Thoracic aorta (tissue), 2 donors: ENCODE measurements around the gene SGPL1. TPM values are rescaled to one million over a fixed set of nuclear protein-coding genes. Genes with fewer than 3 reads are reported as not detected.

Source experiments
- ATAC-seq: fragments of 150-250 bp; one replicate; pipeline ENCODE4 v1.8.0; 2017; ENCODE audit warnings: low read depth; ENCODE audit not compliant: insufficient number of reproducible peaks, low FRiP score
- DNase-seq: peaks from one replicate; pipeline ENCODE4 v3.0.0-alpha.2; 2020; ENCODE audit warnings: low spot score
- H3K27ac ChIP-seq, 2 donors: fragments of 200-600 bp; sonication (generic); 1 replicate in 1 of 2; 2 replicates in 1 of 2; pipeline ENCODE4 v1.5.1; 2016; ENCODE audit warnings: mild to moderate bottlenecking in 2 of 2, moderate library complexity in 2 of 2
- H3K27me3 ChIP-seq: fragments of 200-600 bp; sonication (generic); replicated peaks from 2 replicates; pipeline ENCODE4 v1.6.0; 2016; ENCODE audit warnings: mild to moderate bottlenecking; ENCODE audit not compliant: insufficient read depth
- H3K36me3 ChIP-seq: fragments of 200-600 bp; sonication (generic); one replicate; pipeline ENCODE4 v1.5.1; 2016
- H3K4me1 ChIP-seq, 2 donors: fragments of 200-600 bp; sonication (generic); 1 replicate in 1 of 2; 2 replicates in 1 of 2; pipeline versions ENCODE4 v1.5.1 to v1.6.0; 2016; ENCODE audit warnings: low read depth in 2 of 2, mild to moderate bottlenecking in 1 of 2; ENCODE audit not compliant: control insufficient read depth in 1 of 2
- H3K4me3 ChIP-seq: fragments of 200-600 bp; sonication (generic); 2 replicates; pipeline ENCODE4 v1.5.1; 2016; ENCODE audit warnings: mild to moderate bottlenecking
- H3K9me3 ChIP-seq: fragments of 200-600 bp; sonication (generic); 2 replicates; pipeline ENCODE4 v1.5.1; 2016
- CTCF ChIP-seq: fragments of 200-600 bp; sonication (generic); IDR thresholded peaks from one replicate; pipeline ENCODE4 v1.5.1; 2019; ENCODE audit warnings: antibody characterized with exemption
- total RNA-seq, 2 donors: library from RNA; depleted of rRNA; stranded (reverse); fragments of >200 nt; gene quantifications; one replicate each; pipeline versions ENCODE4 v1.1.0 to v1.2.3, GENCODE V29; 2016

The SGPL1 gene
- total RNA-seq, 2 donors from 2014 or later, result 15.0 to 26.0 TPM

- H3K4me3 ChIP-seq, result no peak overlapping the region
Observed at GRCh38 chr10:70925377-70926225, 109.9 kb downstream of the SGPL1 start.

GRCh38 chr10:70926226-70927000 lies 110.7 kb downstream of the SGPL1 start:
- TF ChIP-seq CTCF, result no peak
- H3K27me3 ChIP-seq, result no peaks in the 10 kb centered on the region
- H3K4me3 ChIP-seq, result no peak overlapping the region
- H3K4me1 ChIP-seq, result peaks cover 3 to 19% of the 10 kb centered on the region in 2 donors
- H3K36me3 ChIP-seq, result no peaks in the 10 kb centered on the region
- no peak overlapping the region for H3K27ac ChIP-seq
- ATAC-seq, result no peak
- no peaks in the 10 kb centered on the region for H3K9me3 ChIP-seq
- DNase-seq, result no peak

More at GRCh38 chr10:70925377-70926225, 109.9 kb downstream of the SGPL1 start:
- no peaks in the 10 kb centered on the region for H3K36me3 ChIP-seq
- no peaks in the 10 kb centered on the region for H3K9me3 ChIP-seq
- H3K27ac ChIP-seq, result no peak overlapping the region
- DNase-seq, result no peak
- H3K4me1 ChIP-seq, result peaks cover 3 to 19% of the 10 kb centered on the region in 2 donors
- peak; percentile 75 for ATAC-seq
- H3K27me3 ChIP-seq, result no peaks in the 10 kb centered on the region
- TF ChIP-seq CTCF, result peak; percentile 98

- Histone ChIP-seq H3K27me3 (no peaks in the 10 kb centered on the region), H3K36me3 (no peaks in the 10 kb centered on the region), H3K4me3 (no peak overlapping the region), H3K9me3 (no peaks in the 10 kb centered on the region), H3K27ac (no peak overlapping the region), H3K4me1 (peaks cover 3 to 19% of the 10 kb centered on the region in 2 donors)
- ATAC-seq, result no peak
- no peak for TF ChIP-seq CTCF
- DNase-seq, result no peak
Observed at GRCh38 chr10:70927189-70927943, 111.6 kb downstream of the SGPL1 start.

GRCh38 chr10:70928140-70928539 lies 112.4 kb downstream of the SGPL1 start:
- ATAC-seq, result no peak
- no peak for DNase-seq
- no peak for TF ChIP-seq CTCF
- H3K4me3 ChIP-seq, result no peak overlapping the region
- no peak overlapping the region for H3K27ac ChIP-seq
- H3K27me3 ChIP-seq, result no peaks in the 10 kb centered on the region
- no peaks in the 10 kb centered on the region for H3K9me3 ChIP-seq
- H3K4me1 ChIP-seq, result peaks cover 3 to 19% of the 10 kb centered on the region in 2 donors
- no peaks in the 10 kb centered on the region for H3K36me3 ChIP-seq
